GM18517 (cell line): ENCODE data around the gene RNF207.

ENCODE experiments used
- ATAC-seq: cut with Tn5 transposase; IDR thresholded peaks from one replicate; pipeline ENCODE4 v1.9.1; 2021; ENCODE audit warnings: mild to moderate bottlenecking, moderate library complexity; ENCODE audit not compliant: unreplicated experiment

Gene RNF207

DNA sequence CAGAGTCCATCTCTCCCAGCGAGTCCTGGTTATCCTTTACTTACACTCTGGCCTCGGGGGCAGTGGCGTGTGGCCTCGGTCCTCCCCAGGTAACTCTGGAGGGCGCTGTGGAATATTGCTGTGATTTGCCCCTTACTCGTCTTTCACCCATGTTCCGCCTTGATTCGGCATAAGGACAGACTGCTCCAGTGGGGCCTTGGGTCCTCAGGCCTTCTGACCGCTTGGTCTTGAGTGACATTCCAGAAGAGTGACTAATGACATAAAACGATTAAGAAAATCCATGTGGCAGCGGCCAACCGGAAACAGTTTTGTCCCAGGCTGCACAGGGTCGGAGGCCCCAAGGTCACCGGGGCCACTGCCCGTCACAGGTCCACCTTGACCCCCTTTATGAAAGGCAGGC is 18.8 kb downstream of the RNF207 start:
- no peak for ATAC-seq

GRCh38 chr1:6225651-6226050 is 19.7 kb downstream of the RNF207 start:
- ATAC-seq, result no peak

DNA sequence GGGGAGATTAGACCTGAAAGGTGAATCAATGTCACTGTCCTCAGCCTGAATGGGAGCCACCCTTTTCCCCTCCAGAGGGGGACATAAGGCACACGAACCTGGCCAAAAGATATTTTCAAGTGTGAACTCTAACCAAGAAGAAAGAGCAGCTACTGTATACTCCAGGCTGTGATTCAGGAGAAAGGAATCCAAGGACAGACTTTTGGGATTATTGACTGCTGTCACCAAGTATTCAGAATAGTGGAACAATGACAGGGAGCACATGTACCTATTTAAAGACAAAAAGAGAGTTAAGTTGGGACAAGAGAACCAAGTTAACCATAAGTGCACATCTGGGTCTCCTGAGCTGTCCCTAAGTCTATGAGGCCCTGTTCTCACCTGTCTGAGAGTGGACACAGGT is 27.5 kb downstream of the RNF207 start:
- ATAC-seq, result no peak

DNA sequence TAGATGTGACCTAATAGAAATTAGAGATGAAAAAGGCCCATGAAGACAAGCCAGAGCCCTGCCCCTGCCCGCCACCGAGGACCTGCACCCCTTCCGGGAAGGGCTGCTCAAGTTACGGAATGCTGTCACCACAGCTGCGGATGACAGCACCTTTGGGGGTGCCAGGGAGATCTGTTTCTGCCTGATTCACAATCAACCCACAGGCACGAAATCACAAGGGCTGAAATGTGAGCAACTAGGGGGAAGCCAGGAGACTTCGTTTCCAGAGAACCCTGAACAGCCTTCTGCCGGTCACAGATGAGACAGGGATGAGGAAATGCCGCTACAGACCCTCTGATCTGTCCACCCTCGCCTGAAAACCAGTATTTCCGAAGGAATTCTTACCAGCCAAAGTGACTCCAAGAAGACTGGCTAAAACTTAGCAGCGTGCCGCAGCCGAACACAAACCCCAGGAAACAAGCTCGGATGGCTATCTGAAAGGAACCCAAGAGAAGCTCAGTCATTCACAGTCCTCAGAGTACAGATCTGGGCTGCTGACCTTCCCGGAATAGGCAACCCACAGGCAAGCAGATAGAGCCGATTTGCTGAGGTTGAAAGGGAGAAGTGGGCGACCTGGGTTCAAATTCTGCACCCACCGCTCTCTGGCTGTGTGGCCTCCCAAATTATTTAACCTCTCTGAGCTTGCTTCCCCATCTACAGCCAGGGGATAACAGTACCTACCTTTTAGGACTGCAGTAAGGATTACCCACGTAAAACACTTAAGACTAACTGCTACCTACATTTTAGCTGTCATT is 28.8 kb downstream of the RNF207 start:
- ATAC-seq, result no peak

DNA sequence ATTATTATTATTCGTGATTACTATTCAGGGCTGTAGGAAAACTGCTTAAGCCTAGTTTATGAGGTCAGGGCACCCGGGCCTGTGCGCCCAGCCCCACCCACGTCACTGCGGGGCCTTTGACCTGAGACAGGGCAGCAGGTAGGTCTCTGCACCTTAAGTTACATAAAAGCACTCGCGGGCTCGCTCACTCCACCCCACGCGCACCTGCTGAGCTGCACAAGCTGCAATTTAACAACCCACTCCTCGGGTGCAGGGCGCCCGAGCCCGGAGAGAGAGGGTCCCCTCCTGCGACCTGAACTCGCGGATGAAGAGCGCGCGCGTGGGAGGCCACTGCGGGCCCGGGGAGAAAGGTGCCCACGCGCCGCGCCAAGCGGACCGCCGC is 29.4 kb downstream of the RNF207 start:
- ATAC-seq, result no peak

- ATAC-seq, result no peak
Observed at GRCh38 chr1:6237093-6237492, 31.2 kb downstream of the RNF207 start.

DNA sequence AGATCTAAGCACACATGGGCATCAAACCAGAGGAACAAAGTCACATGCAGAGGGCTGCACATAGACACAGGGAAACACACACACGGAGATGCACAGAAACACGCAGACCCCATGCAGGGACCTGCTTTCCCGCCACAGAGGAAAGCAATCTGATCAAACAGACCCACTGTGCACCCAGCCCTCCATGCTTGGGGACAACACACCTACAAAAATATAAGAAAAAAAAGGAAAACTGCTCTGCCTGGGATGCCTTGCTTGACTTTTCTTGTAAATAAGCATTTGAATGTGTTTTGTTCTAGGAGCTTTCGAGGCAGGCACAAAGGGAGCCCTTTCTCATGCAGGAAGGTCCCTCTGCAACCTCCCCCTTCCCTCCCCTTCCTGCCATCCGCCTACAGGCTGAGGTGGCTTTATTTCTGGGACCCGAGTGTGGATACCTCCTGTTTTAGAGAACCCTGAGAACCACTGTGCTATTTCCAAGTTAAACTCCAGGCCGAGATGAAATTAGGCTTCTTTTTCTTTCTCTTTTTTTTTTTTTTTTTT is 33.4 kb downstream of the RNF207 start:
- ATAC-seq, result no peak

- no peak for ATAC-seq
Observed at GRCh38 chr1:6239950-6240768, 34.2 kb downstream of the RNF207 start.

DNA sequence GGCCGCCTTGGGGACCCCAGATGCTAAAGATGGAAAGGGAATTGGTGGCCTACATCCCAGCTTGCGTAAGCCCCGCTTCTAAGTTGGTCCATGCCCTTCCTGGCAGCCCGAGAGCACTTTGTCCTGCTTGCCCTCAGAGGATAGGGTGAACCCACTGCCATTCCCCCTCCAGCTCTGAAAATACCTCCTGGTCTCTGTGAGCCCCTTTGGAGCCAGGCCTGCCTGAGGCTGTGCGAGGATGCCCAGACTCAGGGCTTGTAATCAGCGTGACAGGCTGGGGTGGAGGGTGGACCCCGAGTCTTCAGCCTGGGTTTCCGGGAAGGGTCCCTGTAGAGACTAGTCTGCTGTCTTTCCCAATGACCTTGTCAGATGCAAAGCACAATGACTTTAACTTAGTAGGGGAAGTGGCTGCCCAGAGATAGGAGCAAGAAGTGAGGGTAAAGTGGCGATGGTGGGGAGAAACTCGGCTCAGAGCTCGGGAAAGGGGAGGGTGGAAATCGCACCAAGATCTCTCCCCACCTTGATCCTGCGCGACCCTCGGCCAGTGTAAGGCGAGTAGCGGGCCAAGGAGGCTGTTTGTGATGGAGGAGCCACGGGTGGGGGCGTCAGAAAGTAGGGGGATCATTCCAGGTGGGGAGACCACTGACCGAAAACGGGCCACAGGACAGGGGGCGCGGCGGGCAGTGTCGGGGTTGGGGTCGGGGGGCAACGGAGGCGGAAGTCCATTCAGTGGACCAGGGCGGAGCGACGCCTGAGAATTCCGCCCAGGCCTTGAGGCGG is 35.4 kb downstream of the RNF207 start:
- ATAC-seq, result no peak

- no peak for ATAC-seq
Observed at GRCh38 chr1:6241887-6242740, 36.2 kb downstream of the RNF207 start.

DNA sequence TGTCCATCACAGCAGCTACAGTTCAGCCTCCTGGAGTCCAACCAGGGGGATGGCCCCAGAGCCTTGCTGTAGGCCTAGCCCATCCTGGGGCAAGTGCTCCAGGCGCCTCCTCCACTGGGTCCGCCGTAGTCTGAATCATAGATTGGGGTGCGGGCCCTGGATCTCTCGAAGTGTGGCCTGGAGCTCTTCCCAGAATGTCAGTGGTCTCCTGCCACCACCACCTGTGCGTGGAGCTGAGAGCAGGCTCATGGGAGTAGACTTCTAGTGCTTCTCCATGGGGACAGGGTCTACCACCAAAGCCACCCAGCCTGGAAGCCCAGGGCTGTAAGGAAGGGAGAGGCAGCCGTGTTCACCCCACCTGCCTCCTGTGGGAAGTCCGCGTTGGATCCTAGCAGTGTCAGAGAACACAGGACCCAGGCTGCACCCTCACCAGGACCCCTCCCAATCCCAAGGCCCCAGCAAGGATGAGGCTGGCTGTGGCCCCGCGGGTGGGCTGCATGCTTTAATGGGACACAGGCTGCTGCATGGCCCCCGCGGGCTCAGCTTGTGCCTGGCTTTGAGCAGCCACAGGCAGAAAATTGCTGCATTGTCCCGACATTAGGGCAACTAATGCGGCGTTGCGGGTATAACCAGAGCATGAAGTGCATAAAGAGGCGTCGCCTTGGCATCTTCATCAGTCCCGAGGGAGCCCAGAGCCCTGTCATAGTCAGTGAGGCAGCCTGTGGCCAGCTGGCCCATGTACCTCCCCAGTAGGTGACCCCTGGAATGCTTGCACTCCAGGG is 37.3 kb downstream of the RNF207 start:
- no peak for ATAC-seq

DNA sequence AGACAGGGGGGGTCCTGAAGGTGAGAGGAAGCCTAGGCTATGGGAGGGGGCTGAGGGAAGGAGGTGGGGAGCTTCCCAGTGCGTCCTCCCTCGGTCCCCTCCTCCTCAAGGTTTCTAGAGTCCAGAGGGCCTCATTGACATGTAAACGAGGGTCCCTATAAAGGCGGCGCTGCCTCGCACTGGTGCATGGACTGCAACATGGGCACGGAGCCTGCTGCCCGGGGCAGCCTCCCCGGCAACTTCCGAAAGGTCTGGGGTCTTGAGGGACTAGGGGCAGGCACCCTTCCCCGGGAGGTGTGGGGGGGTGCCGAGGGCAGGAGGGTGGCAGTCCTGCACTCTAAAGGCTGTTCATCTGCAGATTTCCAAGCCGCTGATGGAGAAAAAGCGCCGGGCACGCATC is 38.1 kb downstream of the RNF207 start, which contains the start of gene HES3:
HES3 (plus strand) TSS at position 187 of the 400 bp plus-strand sequence; CDS start at position 374, 187 bp downstream.
- ATAC-seq, result no peak

DNA sequence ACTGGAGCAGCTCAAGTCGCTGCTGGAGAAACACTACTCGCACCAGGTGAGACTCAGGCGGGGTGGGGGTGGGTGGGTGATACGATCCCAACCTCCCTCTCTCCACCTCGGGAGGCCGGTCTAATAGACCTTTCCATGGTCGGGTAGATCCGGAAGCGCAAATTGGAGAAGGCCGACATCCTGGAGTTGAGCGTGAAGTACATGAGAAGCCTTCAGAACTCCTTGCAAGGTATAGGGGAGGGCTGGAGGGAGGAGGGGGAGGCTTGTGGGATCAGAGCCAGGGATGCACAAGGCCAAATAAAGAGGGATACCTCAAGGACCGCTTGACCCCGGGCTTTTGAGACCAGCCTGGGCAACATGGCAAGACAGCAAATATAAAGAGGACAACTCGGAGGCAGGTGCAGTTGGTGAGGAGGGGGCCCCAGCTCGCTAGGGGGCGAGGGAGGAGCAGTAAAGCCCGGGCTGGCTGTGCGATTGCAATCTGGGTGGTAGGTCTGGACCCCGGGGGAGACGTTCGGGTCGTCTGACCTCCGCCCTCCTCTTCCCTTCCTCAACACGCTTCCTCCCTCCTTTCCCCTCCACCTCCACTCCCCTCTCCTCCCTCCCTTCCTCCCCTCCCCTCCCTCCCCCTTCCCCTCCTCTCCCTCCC is 38.6 kb downstream of the RNF207 start:
- no peak for ATAC-seq

DNA sequence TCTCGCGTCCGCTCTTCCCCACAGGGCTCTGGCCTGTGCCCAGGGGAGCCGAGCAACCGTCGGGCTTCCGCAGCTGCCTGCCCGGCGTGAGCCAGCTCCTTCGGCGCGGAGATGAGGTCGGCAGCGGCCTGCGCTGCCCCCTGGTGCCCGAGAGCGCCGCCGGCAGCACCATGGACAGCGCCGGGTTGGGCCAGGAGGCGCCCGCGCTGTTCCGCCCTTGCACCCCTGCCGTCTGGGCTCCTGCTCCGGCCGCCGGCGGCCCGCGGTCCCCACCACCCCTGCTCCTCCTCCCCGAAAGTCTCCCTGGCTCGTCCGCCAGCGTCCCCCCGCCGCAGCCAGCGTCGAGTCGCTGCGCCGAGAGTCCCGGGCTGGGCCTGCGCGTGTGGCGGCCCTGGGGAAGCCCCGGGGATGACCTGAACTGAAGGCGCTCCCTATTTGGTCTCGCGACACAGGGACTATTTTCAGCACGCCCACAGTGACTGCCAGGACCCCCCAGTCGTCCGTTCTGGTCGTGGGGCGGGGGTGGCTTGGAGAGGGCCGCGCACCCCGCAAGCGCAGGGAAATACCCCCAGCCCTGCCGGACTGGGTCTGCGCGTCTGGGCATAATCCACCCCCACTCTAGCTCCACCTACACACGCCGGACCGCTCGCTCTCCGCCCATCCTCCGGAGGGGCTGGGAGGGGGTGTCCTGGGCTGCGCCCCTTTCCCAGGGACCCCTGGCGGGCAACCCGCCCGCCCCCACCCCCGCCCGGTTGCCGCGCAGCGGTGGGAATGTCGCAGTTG is 39.4 kb downstream of the RNF207 start:
- ATAC-seq, result no peak

GRCh38 chr1:6245869-6246496 is 40.1 kb downstream of the RNF207 start:
- ATAC-seq, result no peak

DNA sequence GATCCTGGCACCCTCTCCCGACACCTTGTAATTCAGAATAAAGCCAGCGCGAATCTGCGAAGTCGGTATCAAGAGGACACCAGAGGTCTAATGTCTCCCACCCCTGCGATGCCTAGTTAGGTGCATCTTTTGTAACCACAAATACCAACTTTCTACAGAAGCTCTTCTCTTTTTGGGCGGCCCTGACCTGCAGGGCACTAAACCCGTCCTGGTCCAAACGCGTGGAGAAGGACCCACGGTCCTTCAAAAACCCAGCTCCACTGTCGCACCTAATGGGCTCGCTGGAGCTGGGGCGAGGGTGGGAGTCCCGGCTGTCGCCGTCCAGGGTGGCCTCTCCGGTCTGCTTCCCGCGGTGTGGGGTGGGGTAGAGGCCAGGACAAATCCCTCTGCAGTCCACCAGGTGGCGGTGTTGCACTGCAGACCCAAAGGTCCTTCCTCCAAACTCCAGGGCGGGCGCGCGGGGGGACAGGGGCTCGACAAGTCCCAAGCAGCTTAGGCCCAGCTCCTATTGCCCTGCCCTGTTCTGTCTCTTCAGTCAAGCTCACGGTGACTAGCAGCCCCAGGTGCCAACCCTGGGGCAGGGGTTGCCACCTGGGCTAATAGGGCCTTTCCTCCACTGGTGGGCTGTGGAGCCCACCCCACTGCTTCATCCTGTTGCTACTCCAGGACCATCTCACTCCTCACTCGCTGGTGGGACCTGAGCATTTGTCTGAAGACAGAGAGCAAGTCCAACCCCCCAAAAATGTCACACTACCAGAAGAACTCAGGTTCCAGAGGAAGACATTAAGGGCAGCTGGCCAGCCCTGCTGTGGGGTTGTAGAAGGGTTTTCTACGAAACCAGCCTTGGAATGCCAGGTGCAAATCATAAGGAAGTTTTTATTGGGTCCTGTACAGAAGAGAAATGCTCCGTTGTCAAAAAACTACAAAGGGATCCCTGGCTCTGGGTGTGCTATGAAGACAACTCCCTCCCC is 40.9 kb downstream of the RNF207 start:
- ATAC-seq, result no peak
